ENCODE results near the gene MFSD6L. TPM values are rescaled to one million over a fixed set of nuclear protein-coding genes. Genes with fewer than 3 reads are reported as not detected.

The MFSD6L gene
- total RNA-seq, 6 donors from 2014 or later = 0.61 to 3.0 (median 2.0) TPM; not detected in 1

DNA sequence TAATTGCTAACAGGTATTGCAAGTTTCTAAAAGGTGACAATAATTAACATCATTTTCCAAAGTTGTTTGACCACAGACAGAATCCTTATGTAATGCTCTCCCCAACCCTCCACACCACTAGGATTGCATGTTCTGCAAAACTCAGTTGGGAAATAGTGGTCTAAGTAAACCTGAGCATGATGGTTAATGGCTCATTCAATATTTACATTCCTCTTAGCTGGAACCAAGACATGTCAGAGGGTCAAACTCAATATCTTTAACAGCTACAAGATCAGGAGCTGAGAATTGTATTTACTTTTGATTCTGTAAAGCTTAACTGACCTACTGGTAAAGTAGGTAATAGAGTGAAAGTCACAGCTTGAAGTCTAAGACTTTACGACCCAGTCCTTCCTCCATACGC lies 10.2 kb downstream of the MFSD6L start:
- 55 to 79% methylated on average over 2 of the region's 2 CpGs for WGBS, 2 donors
- no peak for TF ChIP-seq POLR2A (IDR thresholded peaks at IDR 0.05)
- peak in 1 of 2 donors; percentile 27 for TF ChIP-seq POLR2AphosphoS5 (IDR thresholded peaks at IDR 0.05)
- peak in 1 of 4 donors; percentile 79 for TF ChIP-seq EP300 (IDR thresholded peaks at IDR 0.05)

DNA sequence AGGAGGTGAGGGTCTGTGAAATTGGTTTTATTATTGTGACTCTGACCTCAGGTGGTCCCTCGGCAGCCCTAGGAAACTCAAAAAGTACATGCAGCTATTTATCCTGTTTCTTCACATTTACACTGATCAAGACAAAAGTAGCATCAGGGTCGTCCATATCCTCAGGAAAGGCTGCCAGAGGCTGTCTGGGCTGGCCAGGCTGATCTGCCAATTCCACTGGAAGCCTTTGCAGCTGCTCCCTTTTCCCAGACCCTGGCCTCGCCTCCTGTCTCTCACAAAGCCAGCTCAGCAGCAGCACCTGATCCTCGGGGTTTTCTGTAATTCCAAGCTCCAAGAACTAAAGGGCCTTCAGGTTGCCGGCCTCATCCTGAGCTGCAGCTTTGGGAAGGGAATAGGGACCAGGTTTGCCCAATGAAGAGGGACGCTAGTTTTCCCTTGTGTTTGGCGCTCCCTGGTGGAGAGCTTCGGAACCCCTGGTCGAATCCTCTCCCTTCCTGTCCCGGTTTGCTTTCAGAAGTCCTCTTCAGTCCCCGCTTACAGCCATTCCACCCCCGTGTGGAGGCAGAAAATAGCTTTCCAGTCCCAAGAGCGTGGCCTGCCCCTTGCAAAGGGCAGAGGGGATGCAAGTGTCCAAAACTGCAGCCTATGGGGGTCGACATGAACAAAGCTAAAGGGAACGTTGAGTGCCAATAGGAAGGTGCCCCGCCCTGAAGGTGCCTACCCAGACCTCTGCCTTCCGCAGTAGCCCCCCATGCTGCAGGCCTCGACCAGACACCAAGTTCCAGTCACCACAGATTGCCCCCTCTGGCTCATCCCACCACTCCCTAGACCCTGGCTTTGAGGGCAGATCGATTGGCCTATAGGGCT lies 13.4 kb downstream of the MFSD6L start:
- no peaks in the 10 kb centered on the region for H3K36me3 ChIP-seq
- DNase-seq = peak in 1 of 2 donors; percentile 72
- H3K9me3 ChIP-seq = no peaks in the 10 kb centered on the region
- H3K4me3 ChIP-seq = no peak overlapping the region
- peak; percentile 86 to 92 for ATAC-seq (ENCODE audit: low FRiP score in 2 of 2)
- no peaks in the 10 kb centered on the region for H3K27me3 ChIP-seq
- TF ChIP-seq EP300 (IDR thresholded peaks at IDR 0.05) = no peak
- TF ChIP-seq, protein P1, sequence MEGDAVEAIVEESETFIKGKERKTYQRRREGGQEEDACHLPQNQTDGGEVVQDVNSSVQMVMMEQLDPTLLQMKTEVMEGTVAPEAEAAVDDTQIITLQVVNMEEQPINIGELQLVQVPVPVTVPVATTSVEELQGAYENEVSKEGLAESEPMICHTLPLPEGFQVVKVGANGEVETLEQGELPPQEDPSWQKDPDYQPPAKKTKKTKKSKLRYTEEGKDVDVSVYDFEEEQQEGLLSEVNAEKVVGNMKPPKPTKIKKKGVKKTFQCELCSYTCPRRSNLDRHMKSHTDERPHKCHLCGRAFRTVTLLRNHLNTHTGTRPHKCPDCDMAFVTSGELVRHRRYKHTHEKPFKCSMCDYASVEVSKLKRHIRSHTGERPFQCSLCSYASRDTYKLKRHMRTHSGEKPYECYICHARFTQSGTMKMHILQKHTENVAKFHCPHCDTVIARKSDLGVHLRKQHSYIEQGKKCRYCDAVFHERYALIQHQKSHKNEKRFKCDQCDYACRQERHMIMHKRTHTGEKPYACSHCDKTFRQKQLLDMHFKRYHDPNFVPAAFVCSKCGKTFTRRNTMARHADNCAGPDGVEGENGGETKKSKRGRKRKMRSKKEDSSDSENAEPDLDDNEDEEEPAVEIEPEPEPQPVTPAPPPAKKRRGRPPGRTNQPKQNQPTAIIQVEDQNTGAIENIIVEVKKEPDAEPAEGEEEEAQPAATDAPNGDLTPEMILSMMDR (IDR thresholded peaks at IDR 0.05) = peak; percentile 74 to 85 (median 80)
- TF ChIP-seq POLR2A (IDR thresholded peaks at IDR 0.05) = no peak
- no peak for TF ChIP-seq POLR2AphosphoS5 (IDR thresholded peaks at IDR 0.05)
- peaks cover 0 to 17% (median 9%) of the 10 kb centered on the region in 4 donors for H3K4me1 ChIP-seq
- H3K27ac ChIP-seq = no peak overlapping the region
- 31 to 33% methylated on average over 11 to 19 of the region's 19 CpGs for WGBS, 2 donors

More for the DNA sequence above, 10.2 kb downstream of the MFSD6L start:
- no peak overlapping the region for H3K27ac ChIP-seq
- DNase-seq (no peak), ATAC-seq (ENCODE audit: low FRiP score in 2 of 2) (peak in 1 of 2 donors; percentile 79)
- no peaks in the 10 kb centered on the region for H3K27me3 ChIP-seq
- H3K4me3 ChIP-seq = no peak overlapping the region
- peaks cover 0 to 17% (median 9%) of the 10 kb centered on the region in 4 donors for H3K4me1 ChIP-seq
- no peaks in the 10 kb centered on the region for H3K36me3 ChIP-seq
- H3K9me3 ChIP-seq = peaks cover 0 to 7% (median 5%) of the 10 kb centered on the region in 4 donors

DNA sequence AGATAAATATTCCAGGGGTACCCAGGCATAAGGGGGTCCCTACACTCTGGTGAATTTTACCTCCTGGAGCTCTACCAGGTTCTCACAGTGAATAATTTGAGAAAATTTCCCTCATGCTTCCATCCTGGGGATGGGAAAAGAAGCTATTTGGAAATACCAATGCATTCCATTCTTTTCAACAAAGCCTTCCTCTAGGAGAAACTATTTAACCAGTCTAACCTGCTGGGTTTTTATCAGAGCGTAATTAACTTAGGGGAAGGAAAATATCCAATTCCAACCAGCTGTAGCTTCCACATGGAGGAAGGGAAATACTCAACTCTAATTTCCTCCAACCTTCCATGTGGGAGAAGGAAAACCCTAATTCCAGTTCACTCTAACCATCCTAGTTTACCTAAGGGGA lies 17.0 kb downstream of the MFSD6L start:
- TF ChIP-seq, protein P1 (IDR thresholded peaks at IDR 0.05) = no peak
- TF ChIP-seq POLR2A (IDR thresholded peaks at IDR 0.05) = no peak
- no peak for TF ChIP-seq EP300 (IDR thresholded peaks at IDR 0.05)
- no peak for TF ChIP-seq POLR2AphosphoS5 (IDR thresholded peaks at IDR 0.05)
- Histone ChIP-seq H3K36me3 (no peaks in the 10 kb centered on the region), H3K9me3 (no peaks in the 10 kb centered on the region), H3K4me3 (no peak overlapping the region), H3K27me3 (no peaks in the 10 kb centered on the region), H3K27ac (no peak overlapping the region), H3K4me1 (peaks cover 0 to 7% (median 5%) of the 10 kb centered on the region in 4 donors)
- ATAC-seq (ENCODE audit: low FRiP score in 2 of 2) (no peak), DNase-seq (no peak)
- WGBS, 2 donors = 81 to 94% methylated on average over 1 of the region's 1 CpG

DNA sequence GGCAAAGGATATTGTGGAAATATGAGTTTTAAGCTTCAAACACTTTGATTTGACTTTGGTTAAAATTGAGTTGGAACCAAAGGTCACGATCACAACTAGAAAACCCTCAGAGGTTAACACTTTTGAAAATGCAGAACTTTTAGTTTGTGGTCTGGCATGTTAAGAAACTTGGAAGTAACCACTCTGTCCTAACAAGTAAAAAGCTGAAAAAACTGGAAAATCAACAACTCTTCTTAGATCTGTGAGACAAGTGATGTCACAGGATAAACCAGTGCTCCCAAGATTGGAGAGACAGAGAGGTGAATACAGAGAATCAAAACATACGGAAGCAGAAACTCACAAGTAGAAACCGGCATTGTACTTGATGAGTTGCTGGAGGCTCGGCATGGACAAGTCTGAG lies 17.4 kb downstream of the MFSD6L start:
- ATAC-seq (ENCODE audit: low FRiP score in 2 of 2) (no peak), DNase-seq (no peak)
- no peak for TF ChIP-seq EP300 (IDR thresholded peaks at IDR 0.05)
- H3K4me1 ChIP-seq = peaks cover 0 to 7% (median 5%) of the 10 kb centered on the region in 4 donors
- H3K36me3 ChIP-seq = no peaks in the 10 kb centered on the region
- no peak overlapping the region for H3K4me3 ChIP-seq
- H3K9me3 ChIP-seq = no peaks in the 10 kb centered on the region
- 74 to 78% methylated on average over 4 of the region's 4 CpGs for WGBS, 2 donors
- no peak overlapping the region for H3K27ac ChIP-seq
- H3K27me3 ChIP-seq = no peaks in the 10 kb centered on the region

DNA sequence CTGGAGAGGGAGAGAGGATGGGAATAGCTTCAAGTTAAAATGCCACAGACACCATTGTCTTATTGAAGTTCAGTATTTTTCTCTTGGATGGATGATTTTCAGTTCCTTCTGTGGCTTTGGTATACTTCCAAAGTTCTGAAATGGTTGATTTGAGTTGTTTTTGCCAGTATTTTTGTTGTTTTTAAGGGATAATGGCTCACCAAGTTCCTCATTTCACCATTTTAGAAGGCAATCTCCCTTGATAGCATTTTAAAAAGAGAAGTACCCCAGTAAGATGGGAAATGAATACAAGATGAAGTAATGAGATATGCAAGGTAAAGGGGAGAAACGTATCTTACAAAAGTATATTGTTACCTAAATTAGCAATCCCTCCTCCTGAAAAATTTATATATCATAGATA lies 22.3 kb downstream of the MFSD6L start:
- H3K4me3 ChIP-seq = no peak overlapping the region
- H3K27ac ChIP-seq = no peak overlapping the region
- DNase-seq (no peak), ATAC-seq (ENCODE audit: low FRiP score in 2 of 2) (no peak)
- no peaks in the 10 kb centered on the region for H3K27me3 ChIP-seq
- H3K9me3 ChIP-seq = peaks cover 0 to 5% (median 0%) of the 10 kb centered on the region in 4 donors
- H3K36me3 ChIP-seq = no peaks in the 10 kb centered on the region
- TF ChIP-seq POLR2A (IDR thresholded peaks at IDR 0.05) (no peak), EP300 (IDR thresholded peaks at IDR 0.05) (no peak), POLR2AphosphoS5 (IDR thresholded peaks at IDR 0.05) (no peak)
- TF ChIP-seq, protein P1 (IDR thresholded peaks at IDR 0.05) = no peak
- no peaks in the 10 kb centered on the region for H3K4me1 ChIP-seq
- 44 to 59% methylated on average over 1 of the region's 1 CpG for WGBS, 2 donors
